Muscle of back (tissue), 11 donors: ENCODE data around the gene KIFC3. TPM values are rescaled to one million over a fixed set of nuclear protein-coding genes. Genes with fewer than 3 reads are reported as not detected.

Experiments used
- DNase-seq, 3 donors: peaks; one replicate each; pipeline versions ENCODE4 v3.0.0 to v3.0.0-alpha.2; 2013
- polyA plus RNA-seq, 10 donors: library from polyadenylated mRNA; unstranded; fragments of 120-200 nt; gene quantifications; one replicate each; pipeline ENCODE4 v1.2.1, GENCODE V29; 2013; ENCODE audit not compliant: insufficient read length in 10 of 10

The KIFC3 gene
- polyA plus RNA-seq, 10 donors, result 9.6 to 22.0 (median 13.9) TPM

- no peak for DNase-seq
Measured at GRCh38 chr16:57771141-57771785, 31.0 kb downstream of the KIFC3 start.

- no peak for DNase-seq
Measured at GRCh38 chr16:57770361-57770760, 31.9 kb downstream of the KIFC3 start.

GRCh38 chr16:57769541-57770145 lies 32.6 kb downstream of the KIFC3 start:
- DNase-seq, result no peak

- DNase-seq, result no peak
Measured at GRCh38 chr16:57766714-57767348, 35.5 kb downstream of the KIFC3 start.

- no peak for DNase-seq
Measured at GRCh38 chr16:57765160-57765728, 37.0 kb downstream of the KIFC3 start.

GRCh38 chr16:57764341-57765159 lies 37.7 kb downstream of the KIFC3 start:
- peak in 1 of 3 donors; percentile 65 for DNase-seq

GRCh38 chr16:57764006-57764340 lies 38.3 kb downstream of the KIFC3 start:
- DNase-seq, result no peak

GRCh38 chr16:57763285-57764005 lies 38.8 kb downstream of the KIFC3 start:
- no peak for DNase-seq

GRCh38 chr16:57762365-57763040 lies 39.8 kb downstream of the KIFC3 start:
- no peak for DNase-seq

- DNase-seq, result no peak
Measured at GRCh38 chr16:57761957-57762356, 40.3 kb downstream of the KIFC3 start.

- no peak for DNase-seq
Measured at GRCh38 chr16:57761301-57761700, 41.0 kb downstream of the KIFC3 start.

GRCh38 chr16:57760357-57761160 lies 41.7 kb downstream of the KIFC3 start:
- no peak for DNase-seq

GRCh38 chr16:57759541-57760356 lies 42.5 kb downstream of the KIFC3 start:
- DNase-seq, result no peak

GRCh38 chr16:57759131-57759530 lies 43.2 kb downstream of the KIFC3 start:
- DNase-seq, result no peak

GRCh38 chr16:57758331-57759117 lies 43.8 kb downstream of the KIFC3 start:
- DNase-seq, result no peak

- no peak for DNase-seq
Measured at GRCh38 chr16:57757883-57758282, 44.4 kb downstream of the KIFC3 start.

- peak; percentile 53 to 81 (median 80) for DNase-seq
Measured at GRCh38 chr16:57757326-57757786, 44.9 kb downstream of the KIFC3 start.
